Stomach (tissue), 4 donors: ENCODE results near the gene RBM47.

ENCODE experiments used
- EP300 ChIP-seq: sonication (generic); formaldehyde crosslinking; IDR thresholded peaks from one replicate; pipeline ENCODE4 v1.6.1; 2017; ENCODE audit warnings: antibody characterized with exemption
- POLR2A ChIP-seq, 4 donors: fragments of 450-650 bp; IDR thresholded peaks; one replicate each; pipeline ENCODE4 v1.6.1; 2016; ENCODE audit warnings: antibody characterized with exemption in 4 of 4, control low read depth in 2 of 4, mild to moderate bottlenecking in 1 of 4, moderate library complexity in 1 of 4
- POLR2AphosphoS5 ChIP-seq, 3 donors: sonication (generic); formaldehyde crosslinking; IDR thresholded peaks; one replicate each; pipeline ENCODE4 v1.6.1; 2016; ENCODE audit warnings: antibody characterized with exemption in 3 of 3
- TF ChIP-seq, protein P1 (sequence below), 7 experiments: fragments of 450-650 bp in 4 of 7; fragments of 200-600 bp in 3 of 7; sonication (generic) in 3 of 7; IDR thresholded peaks; one replicate each; pipeline ENCODE4 v1.5.1; 2016 to 2019; ENCODE audit warnings: antibody characterized with exemption in 7 of 7, control low read depth in 2 of 7, mild to moderate bottlenecking in 1 of 7

DNA sequence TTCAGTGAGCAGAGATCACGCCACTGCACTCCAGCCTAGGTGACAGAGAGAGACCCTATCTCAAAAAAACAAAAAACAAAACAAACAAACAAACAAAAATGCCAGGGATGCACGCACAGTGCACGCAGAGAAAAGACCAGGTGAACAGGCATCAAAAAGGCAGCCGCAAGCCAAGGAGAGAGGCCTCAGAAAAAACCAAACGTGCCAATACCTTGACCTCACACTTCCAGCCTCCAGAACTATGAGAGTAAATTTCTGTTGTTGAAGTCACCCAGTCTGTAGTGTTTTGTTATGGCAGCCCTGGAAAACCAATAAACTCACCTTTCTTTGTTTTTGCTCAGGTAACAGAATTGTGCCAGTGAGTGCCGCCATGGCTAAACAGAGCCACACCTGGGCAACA, 228.6 kb downstream of the RBM47 start:
- TF ChIP-seq POLR2A (IDR thresholded peaks at IDR 0.05) (no peak), EP300 (no peak), POLR2AphosphoS5 (IDR thresholded peaks at IDR 0.05) (no peak)
- TF ChIP-seq, protein P1, sequence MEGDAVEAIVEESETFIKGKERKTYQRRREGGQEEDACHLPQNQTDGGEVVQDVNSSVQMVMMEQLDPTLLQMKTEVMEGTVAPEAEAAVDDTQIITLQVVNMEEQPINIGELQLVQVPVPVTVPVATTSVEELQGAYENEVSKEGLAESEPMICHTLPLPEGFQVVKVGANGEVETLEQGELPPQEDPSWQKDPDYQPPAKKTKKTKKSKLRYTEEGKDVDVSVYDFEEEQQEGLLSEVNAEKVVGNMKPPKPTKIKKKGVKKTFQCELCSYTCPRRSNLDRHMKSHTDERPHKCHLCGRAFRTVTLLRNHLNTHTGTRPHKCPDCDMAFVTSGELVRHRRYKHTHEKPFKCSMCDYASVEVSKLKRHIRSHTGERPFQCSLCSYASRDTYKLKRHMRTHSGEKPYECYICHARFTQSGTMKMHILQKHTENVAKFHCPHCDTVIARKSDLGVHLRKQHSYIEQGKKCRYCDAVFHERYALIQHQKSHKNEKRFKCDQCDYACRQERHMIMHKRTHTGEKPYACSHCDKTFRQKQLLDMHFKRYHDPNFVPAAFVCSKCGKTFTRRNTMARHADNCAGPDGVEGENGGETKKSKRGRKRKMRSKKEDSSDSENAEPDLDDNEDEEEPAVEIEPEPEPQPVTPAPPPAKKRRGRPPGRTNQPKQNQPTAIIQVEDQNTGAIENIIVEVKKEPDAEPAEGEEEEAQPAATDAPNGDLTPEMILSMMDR (IDR thresholded peaks at IDR 0.05): no peak
